Measurements from ENCODE around the gene INTS11.
A peak's percentile ranks its signal among the peaks of the same experiment; 100 is the strongest.

Gene INTS11

DNA sequence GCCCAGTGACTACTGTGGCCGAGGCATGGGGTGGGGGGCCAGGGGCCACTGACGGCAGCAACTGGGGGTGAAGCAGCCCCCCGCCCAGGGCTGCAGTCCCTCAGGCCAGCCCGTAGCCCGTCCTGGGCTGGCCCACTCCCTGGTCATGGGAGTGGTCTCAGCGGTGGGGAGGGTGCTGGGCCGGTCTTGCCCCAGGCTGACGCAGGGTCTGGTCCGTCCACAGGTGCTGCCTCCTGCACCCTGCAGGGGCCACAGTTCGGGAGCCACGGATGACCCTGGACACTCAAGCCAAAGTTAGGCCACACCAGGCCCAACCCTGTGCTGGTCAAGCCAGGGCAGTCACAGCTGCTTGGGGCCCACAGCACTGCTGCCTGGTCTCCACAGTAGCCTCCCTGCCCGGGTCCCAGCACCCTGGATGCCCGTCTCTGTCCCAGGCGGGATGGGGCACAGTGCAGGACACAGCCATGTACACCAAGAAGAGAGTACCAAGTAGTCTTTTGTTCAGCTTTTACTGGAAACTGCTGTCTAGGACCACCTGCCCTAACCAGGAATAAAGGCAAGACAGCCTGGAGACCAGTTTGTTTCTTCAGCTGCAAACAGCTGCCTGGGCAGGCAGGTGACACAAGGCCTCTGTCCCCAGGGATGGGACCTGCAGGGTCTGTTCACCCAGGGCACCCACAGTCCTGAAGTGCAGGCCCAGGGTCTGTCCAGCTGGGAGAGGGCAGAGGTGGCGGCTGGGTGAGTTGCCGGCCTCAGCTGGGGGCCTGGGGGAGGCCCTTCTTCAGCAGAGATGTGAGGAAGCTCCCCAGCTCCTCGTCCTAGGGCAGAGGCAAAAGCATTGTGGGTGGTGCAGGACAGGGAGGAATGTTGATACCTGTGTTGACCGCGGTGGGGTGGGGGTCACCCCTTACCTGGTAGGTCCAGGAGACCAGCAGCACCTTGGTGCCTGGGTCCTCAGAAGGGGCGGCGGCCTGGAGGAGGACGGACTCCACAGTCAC is 13.1 kb downstream of the INTS11 start:
- DNase-seq = no peak

DNA sequence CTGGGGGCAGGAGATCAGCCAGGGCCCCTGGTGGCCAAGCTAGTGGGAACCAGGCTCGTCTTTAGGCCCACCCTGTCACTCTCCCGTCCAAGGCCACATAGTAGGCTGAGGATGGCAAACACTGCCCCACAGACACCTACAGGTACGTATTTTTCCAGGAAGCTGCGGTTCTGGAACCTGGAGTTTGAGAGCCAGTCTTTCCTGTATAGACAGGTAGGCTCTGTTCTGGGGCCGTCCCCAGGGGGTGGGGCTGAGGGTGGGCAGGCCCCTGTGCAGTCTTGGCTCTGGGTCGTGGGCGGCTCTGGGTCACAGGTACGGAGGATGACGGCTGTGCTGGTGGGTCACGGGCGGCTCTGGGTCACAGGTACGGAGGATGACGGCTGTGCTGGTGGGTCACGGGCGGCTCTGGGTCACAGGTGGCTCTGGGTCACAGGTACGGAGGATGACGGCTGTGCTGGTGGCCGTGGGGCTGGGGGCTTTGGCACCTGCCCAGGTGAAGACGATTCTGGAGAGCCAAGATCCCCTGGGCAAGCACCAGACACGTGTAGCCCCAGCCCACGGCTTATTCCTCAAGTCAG is 13.9 kb downstream of the INTS11 start:
- no peak for DNase-seq

DNA sequence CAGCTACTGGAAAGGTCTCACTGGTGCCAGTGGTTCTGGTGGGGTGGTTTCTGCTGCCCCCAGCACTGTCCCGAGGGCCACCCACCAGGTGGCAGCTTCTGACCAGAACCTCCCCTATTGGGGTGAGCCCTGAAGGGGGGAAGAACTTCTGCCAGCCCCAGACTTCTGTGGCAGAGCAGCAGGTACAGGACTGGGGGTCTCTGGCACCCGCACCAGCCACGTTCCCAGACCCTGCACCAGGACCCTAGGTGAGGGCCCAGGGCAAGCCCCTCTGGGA is 14.4 kb downstream of the INTS11 start:
- DNase-seq = no peak

DNA sequence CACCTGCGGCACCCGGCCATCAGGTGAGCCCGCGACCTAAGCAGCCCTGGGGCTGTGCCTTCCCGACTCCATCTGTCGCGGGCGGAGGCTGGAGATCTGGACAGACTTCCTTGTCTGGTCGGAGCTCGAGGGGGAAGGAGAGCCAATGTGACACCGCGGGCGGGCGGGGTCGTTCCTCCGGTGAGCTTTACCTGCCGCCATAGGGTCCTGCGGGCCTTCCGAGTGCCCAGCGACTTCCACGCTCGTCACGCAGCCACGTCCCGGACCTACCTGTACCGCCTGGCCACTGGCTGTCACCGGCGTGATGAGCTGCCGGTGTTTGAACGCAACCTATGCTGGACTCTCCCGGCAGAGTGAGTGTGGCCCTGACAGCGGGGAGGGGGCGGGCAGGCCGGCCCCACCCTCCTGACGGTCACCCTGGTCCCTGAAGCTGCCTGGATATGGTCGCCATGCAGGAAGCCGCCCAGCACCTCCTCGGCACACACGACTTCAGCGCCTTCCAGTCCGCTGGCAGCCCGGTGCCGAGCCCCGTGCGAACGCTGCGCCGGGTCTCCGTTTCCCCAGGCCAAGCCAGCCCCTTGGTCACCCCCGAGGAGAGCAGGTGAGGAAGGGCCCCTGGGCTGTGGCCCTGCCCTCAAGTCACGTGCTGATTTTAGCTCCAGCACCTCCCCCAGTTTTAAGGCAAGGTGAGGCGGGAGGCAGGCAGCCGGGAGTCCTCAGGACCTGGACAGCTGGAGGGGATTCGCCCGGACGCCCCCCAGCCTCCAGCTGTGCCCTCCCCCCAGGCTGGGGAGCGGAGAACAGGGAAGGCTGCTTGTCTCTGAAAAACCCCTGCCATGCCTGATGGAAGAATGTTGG is 15.0 kb downstream of the INTS11 start:
- DNase-seq = no peak

DNA sequence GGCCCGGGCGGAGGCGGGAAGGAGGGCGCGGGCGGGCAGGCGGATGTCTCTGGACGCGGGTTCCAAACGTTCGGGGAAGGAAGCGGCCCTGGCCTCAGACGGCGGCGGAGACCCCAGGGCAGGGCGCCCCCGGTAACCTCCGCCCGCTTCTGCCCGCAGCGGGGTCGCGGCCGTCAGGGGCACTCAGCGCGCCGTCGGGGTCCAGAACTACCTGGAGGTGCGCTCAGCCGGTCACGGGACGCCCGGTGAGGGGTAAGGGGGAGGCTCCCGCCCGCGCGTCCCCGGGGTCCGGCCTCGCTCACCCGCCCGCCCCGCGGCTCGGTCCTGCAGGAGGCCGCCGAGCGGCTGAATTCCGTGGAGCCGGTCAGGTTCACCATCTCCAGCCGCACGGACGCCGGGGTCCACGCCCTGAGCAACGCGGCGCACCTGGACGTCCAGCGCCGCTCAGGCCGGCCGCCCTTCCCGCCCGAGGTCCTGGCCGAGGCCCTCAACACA is 15.7 kb downstream of the INTS11 start:
- DNase-seq = no peak

DNA sequence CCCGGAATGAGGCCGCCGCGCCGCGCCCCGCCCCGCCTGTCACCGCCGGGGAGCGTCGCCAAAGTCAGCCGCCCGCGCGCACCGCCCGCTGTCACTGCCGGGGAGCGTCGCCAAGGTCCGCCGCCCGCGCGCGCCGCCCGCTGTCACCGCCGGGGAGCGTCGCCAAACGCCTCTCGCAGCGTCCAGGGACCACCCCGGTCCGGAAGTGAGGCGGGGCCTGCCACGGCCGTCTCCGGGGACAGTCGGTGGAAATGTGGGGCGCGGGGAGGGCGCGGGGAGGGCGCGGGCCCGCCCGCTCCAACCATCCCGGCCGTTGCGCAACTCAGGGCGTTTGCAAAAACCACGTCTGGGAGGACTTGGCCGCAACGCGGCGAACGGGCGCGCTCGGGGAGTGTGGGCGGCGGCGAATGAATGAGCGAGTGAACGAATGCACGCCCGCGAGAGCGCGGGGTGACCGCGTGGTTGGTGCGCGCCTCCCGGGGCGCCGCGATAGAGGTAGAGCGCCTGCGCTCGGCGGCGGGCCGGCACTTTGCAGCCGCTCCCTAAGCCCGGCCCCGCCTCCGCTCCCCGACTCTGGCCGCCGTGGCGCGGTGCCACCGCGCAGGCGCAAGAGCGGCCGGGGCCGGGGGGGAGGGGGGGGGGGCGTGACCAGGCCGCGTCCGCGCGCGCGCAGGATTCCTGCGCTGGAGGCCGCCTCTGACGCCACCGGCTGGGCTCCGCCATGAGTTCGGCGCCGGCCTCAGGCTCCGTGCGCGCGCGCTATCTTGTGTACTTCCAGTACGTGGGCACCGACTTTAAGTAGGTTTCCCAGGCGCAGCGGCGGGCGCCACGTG is 16.3 kb downstream of the INTS11 start, which contains the start of the genes ACAP3 and PUSL1:
TSS of gene ACAP3 (minus strand) at position 8 of the 833 bp plus-strand sequence. CDS start 115 bp downstream, outside the sequence.
TSS of gene PUSL1 (plus strand) at position 675 of the 833 bp plus-strand sequence. CDS start at position 722, 47 bp downstream.
- peak; percentile 89 for DNase-seq

DNA sequence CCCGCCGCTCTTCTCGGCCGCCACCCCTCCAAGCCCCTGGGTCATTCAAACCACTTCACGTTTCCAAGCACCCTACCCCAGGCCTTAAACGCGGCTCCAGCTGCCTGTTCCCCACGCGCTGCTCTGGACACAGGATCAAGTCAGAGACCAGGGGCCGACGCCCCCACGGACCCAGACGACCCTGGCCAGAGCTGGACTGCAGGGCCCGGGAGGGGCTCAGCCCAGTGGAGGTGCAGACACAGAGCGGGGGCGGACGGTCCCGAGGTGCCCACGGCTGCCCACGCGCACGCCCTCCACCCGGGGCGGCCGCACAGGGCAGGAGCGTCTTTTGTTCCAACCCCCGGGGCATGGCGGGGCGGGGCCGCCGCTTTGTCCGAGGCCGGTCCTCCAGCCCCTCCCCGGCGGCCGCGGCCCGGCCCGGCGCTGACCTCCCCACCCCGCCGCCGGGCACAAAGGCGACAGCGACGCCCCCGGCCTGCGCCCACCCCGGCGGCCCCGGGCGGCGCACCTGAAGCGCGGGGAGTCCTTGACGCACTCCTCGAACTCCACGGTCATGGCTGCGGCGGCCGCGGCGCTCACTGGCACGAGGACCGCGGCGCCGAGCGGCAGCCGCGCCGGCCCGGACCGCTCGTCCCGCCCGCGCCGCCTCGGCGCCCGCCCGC is 17.1 kb downstream of the INTS11 start:
- DNase-seq = no peak

DNA sequence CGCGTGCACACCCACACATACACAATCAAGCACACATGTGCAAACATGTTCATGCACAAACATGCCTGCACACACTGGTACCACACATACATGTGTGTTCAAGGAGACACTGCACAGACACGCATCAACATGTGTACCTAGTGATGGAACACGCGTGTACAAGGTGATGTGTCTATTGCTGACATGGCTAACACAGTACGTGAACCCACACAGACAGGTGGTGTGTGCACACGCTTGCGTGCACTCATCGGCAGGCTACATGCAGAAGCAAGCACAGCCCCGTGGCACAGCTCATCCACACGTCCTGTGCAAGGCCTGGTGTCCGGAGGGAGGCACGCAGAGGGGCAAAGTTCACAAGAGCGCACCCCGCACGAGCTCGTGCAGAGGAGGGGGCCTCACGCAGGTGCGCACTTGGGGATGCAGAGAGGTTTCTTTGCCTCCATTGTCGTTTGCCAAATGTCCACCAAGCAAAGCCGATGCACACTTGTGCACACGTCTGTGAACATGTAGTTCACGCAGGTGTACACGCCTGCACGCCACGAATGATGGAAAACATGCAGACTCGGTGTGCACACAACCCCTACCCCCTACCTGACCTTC is 17.7 kb downstream of the INTS11 start:
- no peak for DNase-seq

DNA sequence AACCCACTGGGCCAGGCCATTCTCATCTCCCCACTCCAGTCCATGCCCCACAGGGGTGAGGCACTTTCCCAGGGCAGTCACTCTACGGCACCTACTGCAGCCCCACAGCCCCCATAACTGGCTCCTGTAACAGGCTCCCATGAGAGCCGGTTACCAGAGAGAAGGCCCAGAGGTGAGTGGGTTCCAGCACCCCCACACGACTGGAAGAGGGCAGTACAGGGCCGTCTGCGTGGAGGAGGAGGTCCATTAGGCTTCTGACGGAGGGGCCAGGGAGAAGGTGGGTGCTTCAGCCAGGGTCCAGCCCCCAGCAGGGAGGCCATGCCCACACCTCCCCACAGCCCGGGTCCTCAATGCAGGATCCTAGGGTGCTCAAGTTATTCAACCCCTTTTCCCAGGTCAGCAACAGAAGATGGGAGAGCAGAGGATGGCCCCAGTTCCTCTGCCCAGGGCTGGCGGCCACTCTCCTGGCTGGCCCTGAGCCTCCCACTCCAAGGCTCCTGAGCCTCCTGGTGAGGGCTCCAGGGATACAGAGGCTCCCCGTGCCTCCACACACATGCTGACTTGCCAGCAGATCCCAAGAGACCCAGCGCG is 18.3 kb downstream of the INTS11 start:
- DNase-seq = no peak

DNA sequence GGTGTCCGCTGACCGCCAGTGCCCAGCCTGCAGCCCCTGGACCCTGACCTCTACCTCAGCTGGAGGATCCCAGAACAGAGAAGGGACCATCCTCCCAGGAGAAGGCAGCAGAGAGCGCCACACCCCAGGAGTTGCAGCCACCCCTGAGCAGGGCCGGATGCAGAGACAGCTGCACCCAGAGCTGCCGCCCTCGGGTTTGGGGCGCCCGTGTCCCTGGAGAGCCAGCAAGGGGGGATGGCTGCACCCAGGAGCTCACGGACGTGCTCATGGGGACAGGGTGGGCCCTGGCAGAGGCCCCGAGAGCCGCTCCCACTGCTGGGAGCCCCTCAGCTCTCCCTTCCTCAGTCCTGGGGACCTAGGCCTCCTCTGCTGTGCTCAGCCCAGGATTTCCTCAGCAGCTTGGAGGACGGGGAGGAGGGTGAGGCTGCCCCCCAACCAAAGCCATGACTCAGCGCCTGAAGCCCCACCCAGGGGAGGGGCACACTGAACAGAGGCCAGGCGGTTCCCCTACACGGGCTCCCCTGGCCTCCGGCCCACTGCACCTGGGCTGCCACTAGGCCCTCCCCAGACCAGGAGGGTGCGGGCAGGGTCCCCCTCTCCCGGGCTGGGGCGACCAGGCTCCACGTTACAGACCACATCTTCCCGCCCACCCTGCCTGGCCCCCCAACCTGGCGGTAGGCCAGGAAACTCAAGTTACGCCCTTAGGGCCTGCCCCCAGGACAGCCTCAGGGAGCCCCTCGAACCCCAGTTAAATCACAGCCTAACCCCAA is 19.0 kb downstream of the INTS11 start:
- DNase-seq = peak; percentile 67

DNA sequence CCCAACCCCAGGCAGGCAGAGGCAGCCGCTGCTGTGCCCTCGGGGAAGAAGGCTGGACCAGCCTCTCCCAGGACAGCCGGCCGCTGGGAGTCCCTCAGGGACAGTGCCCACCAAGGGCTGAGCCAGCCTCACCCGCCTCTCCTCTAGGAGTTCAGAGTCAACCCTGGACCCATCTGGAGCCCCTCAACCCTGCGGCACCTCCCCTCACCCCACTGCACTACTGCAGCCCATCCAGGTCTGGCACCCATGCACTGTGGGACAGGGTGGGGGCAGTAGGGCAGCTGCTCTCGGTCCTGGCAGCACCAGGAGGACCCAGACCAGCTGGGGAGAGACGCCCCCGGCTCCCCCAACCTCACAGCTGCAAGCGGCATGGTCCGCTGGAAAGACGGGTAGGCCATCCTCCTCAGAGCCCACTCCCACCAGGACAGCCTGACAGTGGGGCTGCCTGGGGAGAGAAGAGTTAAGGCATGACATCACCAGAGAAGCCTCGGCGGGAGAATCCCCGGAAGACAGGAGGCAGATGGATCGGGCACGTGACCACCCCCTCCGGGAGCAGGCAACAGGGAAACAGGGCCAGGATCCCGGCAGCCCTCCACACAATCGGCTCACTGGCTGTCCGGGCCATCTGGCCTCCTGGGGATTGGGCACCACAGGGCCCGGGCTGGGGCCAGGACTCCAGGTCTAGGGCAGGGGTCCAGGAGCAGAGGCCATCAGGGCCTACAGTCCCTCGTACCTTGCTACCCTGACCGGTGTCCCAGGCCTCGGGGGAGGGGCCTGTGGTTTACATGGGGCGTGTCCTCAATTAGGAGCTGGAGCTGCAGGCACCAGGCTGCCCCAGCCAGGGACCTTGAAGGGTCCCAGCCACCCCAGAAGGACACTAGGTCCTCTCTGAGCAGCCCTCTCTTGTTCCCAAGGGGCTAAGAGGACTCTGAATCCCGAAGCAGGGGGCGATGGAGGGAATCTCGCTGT is 19.8 kb downstream of the INTS11 start:
- no peak for DNase-seq

DNA sequence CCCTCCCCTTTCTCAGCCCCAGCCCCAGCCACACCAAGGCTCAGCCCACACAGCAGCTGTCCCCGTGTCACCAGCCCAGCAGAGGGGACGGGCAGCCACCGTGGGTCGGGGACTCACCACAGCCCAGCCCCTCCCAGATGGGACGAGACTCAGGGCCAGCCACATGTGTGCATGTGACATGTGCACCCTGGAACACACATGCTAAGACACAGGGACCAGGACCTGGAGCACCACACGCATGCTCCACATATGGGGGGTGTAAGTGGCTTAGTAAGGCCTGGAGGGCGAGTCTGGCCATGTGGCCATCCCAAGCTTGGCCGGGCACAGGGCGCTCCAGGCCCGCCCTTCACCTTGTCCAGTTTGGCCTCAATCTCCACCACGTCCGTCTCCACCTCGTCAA is 20.7 kb downstream of the INTS11 start:
- DNase-seq = no peak

DNA sequence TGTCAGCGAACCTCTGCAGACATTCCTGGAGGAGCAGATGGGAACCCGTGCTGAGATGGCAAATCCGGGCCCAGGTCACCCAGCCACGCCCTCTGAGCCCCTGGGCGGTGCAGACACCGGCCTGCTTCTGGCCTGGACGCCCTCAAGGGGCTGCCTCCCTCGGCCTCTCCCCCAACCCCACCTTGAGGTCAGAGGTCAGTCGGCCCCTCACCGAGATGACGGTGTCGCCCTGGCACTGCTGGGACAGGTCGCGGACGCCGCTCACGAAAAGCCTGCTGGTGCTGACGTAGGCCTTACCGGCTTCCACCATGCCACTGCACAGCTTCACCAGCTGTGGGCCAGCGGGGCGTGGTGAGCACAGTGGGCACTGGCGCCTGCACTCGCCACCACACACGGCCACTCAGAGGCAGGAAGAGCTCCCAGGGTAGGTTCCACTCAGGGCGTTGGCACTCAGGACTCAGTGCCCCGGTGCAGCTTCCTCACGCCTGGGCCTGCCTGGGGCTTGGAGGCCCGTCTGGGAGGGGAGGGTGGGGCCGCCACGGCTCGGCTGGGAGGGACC is 21.4 kb downstream of the INTS11 start:
- no peak for DNase-seq

DNA sequence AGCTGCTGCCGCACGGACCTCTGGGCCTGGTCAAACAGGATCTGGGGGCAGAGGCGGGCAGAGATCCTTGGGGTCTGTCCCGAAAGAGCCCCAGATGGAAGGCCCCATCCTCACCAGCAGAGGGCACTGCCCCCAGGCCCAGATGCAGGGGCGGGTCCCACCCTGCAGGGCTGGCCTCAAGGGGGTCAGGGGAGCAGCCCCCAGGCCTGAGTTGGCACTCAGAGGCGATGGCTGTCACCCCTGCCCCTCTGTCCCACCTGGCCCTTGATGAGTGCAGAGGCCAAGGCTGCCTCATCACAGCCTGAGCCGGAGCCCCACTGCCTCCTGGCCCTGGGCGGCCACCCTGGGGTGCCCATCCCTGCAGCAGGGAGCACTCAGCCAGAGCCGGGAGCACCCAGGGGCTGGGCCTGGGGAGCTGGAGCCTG is 22.4 kb downstream of the INTS11 start:
- no peak for DNase-seq

DNA sequence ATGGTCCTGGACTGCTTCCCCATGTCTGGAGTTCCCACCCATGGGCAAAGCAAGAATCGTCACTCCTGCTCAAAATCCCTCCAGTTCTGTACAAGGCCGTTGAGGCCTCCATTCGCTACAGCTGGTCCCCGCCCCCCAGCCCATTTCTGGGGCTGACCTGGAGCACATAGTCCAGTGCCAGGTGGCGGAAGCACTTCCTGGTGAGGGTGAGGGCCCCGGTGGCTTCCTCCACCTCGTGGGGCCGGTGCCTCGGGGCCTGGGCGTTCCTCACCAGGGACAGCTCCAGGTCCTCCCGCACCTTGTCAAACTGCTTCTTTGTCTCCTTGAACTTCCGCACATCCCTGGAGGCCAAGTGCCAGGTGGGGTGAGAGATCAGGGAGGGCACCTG is 24.1 kb downstream of the INTS11 start:
- no peak for DNase-seq

DNA sequence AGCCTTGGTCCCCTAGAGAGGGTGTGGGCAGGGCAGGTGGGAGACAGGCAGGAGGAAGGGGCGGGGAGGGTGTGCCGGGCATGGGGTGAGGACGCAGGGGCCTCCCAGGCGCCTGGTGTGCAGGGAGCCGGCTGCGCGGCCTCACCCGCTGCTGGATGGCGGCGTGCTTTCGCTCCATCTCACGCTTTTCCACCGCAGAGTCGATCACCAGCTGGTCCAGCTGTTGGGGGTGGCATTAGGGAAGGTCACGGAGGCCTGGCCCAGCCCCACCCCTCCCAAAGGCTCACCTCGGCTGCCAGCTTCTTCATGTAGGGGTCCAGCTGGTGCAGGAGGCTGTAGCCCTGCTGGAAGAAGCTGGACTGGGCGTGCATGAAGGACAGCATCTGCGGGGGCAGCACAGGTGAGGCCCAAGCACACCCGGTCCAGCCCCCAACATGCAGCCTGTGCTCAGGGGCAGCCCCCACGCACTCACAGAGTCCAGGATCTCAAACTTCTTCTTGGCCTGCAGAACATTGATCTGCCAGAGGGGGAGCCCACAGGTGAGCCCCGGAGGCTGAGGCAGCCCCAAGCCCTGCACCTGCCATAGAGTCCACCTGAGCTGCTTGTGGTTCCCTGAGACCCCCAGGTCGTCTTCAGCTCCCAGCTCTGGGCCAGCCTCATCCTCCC is 24.6 kb downstream of the INTS11 start:
- no peak for DNase-seq

DNA sequence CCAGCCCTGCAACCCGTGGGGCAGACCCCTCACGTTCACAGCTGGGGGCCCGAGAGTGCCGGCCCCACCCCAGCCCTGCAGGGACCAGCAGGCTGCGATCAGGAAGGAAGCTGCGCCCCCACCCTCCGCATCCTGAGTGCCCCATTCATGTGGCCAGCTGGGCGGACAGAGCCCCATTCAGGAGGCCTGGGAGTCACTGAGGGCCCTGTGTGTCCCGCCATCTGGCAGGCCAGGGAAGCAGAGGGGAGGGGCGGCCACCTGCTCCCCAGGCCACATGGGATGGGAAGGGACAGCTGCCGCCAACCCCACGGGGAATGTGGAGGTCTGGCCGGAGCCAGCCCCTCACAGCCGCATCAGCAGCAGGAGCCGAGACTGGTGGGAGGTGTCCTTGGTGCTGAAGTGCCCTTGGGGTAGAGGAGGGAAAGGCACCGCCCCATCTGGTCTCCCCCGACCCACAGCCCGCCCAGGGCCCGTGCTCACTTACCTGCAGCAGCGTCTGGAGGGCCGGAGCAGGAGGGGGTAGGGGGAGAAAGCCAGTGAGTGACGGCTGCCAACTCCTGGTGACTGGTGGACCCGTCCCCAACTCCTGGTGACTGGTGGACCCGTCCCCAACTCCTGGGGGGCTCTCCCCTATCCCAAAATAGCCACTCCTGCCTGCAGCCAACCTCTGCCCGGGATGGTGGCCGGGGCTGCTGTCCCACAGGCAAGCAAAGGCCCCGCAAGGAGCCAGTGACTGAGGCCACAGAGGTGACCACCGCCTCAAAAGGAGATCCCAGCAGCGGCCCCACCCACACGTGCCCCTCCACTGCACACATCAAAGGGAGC is 25.4 kb downstream of the INTS11 start:
- DNase-seq = no peak
